NCI-H146 treated with DMSO at 0.1 percent for 48 hours (cell line): ENCODE data around the gene NLRC5.
"Not testable (repeated sequence)": the region's sequence is repeated elsewhere in the genome, so short reads cannot be mapped to it uniquely, and the experiment has no call there.

Experiments used
- DNase-seq: peaks from one replicate; lab custom pipeline; 2025; ENCODE audit not compliant: unreplicated experiment; lab: John Stamatoyannopoulos, UW

The NLRC5 gene

GRCh38 chr16:56982695-56983094 is 6.7 kb upstream of the NLRC5 start:
- DNase-seq, result no peak

GRCh38 chr16:56983211-56983751 is 6.1 kb upstream of the NLRC5 start:
- DNase-seq, result no peak

- no peak for DNase-seq
Measured at GRCh38 chr16:56984639-56985038, 4.7 kb upstream of the NLRC5 start.

GRCh38 chr16:56985288-56985961 is 3.9 kb upstream of the NLRC5 start:
- DNase-seq, result no peak

DNA sequence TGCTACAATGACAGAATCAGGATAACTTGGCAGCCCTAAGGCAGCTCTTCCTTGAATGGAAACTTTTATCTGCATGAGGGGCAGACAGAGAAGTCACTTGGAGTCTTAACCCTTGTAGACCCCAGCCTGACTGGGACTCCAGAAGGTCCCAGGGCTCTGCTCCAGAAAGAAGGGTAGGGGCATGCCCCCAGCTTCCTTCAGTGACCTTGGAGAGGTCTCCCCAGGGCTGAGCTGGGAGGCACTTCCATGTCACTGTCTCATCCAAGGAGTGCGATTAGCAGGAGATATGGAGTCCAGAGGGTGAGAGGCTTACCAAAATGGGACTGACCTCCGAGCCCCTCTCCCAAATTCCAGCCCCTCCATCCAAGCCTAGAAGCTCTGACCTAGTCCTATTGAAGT is 3.4 kb upstream of the NLRC5 start:
- no peak for DNase-seq

GRCh38 chr16:56986361-56986760 is 3.0 kb upstream of the NLRC5 start:
- no peak for DNase-seq

- not testable (repeated sequence) for DNase-seq
Measured at GRCh38 chr16:56986908-56987307, 2.4 kb upstream of the NLRC5 start.

- DNase-seq, result no peak
Measured at GRCh38 chr16:56987692-56988091, 1.7 kb upstream of the NLRC5 start.

GRCh38 chr16:56988161-56988947 is 1.0 kb upstream of the NLRC5 start:
- DNase-seq, result no peak

DNA sequence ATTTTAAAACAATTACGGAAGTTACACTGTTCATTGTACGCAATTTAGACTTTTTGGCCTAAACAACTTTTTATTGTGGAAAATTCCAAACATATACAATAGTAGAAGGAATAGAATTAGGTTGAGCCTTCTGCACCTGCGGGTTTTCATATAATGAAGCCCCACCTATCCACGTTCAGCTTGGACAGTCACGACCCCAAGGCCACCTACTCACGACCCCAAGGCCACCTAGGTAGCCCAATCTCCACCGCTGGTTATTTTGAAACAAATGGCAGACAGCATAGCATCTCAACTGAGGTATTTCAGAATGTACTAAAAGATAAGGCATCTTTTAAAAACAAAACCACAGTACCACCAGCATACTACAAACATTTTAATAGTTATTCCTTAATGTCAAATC is 631 bp downstream of the NLRC5 start:
- no peak for DNase-seq

DNA sequence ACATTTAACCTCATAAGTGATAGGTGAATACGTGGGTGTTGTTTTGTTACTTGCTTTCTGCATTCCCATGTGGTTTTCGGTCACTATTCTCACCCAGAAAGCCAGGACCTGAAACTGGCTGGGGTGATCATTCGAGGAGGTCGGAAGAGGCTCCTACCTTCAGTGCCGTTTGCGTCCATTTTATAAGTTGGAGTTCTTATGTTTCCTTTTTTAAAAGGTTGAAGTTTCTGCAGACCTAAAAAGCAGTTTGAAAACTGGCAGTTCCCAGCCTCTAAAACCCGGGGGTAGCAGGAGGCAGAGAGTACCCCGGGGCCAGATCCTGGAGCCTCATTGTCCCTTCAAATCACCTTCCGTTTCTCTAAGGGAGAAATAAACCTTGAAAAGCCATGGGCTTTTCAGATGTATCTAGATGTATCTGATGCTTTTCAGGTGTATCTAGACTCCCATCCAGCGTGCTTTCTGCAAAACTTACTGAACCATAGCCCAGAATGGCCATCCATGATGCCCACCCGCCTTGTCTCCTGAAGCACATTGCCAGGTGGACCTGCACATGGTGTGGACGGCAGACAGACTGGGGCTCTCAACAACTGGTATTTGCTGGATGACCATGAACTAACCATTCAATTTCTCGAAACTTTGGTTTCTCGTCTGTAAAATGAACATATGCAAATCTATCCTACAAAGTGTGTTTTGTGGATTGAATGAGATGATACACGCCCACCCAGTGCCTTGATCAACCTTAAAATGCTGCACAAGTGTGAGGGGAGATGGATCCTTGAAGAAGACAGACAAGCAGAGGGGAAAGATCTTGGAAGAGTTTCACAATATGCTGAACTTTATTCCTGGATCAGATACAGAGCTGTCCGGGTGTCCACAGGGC is 1.3 kb downstream of the NLRC5 start:
- DNase-seq, result no peak

GRCh38 chr16:56992431-56992830 is 3.1 kb downstream of the NLRC5 start:
- DNase-seq, result not testable (repeated sequence)

DNA sequence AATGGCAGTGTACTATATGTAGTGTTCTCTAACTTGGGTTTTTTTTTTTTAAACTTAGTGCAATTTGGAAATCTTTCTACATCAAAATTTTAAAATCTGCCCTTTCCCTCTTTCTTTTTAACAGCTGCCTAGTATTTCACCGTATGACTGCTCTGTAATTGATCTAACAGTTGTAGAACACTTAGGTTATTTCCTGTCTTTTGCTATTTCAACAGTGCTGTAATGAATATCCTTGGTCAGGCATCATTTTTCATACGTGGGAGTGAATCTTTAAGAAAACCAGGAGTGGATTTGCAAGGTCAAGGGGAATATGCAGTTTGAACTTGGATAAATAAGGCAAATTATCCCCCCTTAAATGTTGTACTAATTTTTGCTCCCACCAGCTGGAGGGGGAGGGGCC is 3.8 kb downstream of the NLRC5 start:
- DNase-seq, result no peak

DNA sequence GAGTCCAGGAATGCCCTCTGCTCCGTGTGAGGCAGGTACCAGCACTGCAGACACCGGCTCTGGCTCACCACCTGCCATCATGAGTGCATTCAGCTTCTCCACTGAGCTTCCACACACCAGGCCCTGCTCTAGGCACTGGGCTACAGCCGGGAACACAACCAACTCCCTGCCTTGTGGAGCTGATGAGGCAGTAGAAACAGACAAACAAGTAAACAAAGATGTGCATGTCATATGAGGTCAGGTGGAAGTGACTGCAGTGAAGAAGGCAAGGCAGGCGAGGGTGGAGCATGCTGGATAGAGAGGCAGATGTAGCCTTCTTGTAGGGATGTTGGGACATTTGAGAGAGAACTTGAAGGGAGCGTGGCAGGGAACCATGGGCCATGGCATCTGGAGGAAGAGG is 5.0 kb downstream of the NLRC5 start:
- DNase-seq, result no peak

GRCh38 chr16:56995136-56995805 is 5.9 kb downstream of the NLRC5 start:
- DNase-seq, result no peak

DNA sequence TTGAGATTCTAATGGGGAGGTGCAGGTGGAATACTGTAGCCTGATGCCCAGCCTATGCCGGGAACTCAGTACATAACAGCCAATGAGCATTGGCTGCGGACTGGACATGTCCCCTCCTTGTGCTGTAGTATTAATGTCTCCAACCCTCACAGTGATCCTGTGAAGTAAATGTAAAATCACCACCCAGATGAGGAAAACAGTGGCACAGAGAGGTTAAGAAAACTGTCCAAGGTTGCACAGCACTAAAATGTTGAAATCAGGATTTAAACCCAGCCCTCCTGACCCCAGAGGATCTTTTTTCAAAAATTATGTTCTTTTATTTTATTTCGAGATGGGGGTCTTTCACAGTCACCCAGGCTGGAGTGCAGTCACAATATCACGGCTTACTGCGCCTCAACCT is 7.9 kb downstream of the NLRC5 start:
- DNase-seq, result no peak

DNA sequence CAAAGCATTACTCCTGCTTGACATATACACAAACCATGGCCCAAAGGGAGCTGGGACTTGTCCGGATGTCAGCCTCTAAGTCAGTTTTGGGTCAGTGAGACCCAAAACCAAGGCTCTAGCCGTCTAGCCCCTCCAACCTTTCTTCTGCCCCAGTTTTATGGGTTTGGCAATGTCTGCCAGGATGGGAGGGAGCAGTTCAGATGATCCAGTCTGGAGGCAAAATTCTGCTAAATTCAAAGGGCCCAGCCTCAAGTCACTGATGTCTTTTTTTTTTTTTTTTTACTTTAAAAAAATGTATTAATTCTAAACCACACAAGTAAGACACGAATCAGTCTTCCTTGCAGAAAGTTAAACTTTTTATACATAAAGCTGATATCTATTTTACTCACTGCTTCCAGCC is 8.6 kb downstream of the NLRC5 start:
- DNase-seq, result no peak

GRCh38 chr16:56998352-56998751 is 9.0 kb downstream of the NLRC5 start:
- DNase-seq, result no peak

GRCh38 chr16:56998861-56999260 is 9.5 kb downstream of the NLRC5 start:
- DNase-seq, result no peak

DNA sequence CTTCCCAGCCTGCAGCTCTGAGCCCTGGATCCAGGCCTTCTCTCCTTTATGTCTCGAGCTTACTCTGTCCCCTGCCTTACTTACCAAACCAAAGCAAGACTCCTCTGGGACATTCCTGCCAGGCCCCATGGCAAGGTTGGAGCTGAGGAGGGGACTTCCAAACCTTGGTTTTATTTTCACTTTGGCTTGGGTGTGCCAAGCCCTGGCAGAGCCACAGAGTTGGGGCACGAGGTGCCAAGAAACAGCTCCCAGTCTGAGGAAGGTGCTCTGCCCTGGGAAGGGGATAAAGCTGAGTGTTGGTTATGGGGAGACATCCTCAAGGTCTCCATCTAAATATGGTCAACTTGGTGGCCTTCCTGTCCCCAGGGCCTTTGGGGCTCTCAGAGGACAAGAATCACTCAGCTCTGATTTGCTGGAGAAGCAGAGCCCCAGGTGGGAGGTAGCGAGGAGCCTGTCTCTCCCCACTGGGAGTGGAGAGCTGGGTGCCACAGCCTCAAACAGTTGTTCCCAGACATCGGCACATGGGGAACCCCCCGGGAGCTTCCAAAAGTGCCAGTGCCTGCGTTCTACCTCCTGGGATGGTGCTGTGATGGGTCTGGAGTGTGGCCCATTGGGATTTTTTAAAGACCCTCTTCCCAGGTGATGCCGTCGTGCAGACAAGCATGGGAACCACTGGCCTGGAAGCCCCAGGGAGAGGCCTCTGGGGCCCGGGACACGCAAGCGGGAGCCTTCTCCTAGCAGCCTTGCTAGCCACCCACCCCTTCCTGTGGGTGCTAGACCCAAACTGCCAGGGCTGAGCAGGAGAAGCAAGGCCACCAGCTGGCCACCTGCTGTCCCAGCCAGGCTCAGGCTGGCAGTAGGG is 10.3 kb downstream of the NLRC5 start:
- no peak for DNase-seq
